Peyer's patch (tissue), 4 donors: ENCODE measurements around the gene ASNS.

Source experiments
- POLR2A ChIP-seq, 2 donors: fragments of 450-650 bp; IDR thresholded peaks; one replicate each; pipeline ENCODE4 v1.5.1; 2017; ENCODE audit warnings: antibody characterized with exemption in 2 of 2, mild to moderate bottlenecking in 2 of 2, moderate library complexity in 2 of 2
- TF ChIP-seq, protein P1 (sequence below), 6 experiments: fragments of 450-650 bp in 4 of 6; fragments of 200-600 bp in 2 of 6; sonication (generic) in 1 of 6; IDR thresholded peaks; one replicate each; pipeline ENCODE4 v1.5.1; 2017 to 2019; ENCODE audit warnings: antibody characterized with exemption in 6 of 6, mild to moderate bottlenecking in 3 of 6, moderate library complexity in 1 of 6

DNA sequence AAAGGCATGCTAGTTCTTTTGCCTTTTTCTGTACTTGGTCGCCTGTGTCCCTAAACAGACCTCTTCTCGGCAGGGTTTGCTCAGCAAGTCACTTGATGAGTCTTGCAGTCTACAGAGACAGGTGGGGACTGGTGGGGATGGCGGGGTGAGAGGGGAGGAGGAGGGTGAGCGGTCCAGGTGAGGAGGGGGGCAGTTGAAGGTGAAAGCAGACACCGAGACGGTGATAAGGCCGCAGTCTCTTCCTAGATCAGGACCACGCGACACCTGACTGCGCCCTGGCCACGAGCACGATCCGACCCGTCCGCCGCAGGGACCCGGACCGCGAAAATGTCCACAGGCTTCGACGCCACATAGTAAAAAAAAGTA lies 566 bp downstream of the ASNS start:
- TF ChIP-seq POLR2A (IDR thresholded peaks at IDR 0.05), result no peak
- TF ChIP-seq, protein P1, sequence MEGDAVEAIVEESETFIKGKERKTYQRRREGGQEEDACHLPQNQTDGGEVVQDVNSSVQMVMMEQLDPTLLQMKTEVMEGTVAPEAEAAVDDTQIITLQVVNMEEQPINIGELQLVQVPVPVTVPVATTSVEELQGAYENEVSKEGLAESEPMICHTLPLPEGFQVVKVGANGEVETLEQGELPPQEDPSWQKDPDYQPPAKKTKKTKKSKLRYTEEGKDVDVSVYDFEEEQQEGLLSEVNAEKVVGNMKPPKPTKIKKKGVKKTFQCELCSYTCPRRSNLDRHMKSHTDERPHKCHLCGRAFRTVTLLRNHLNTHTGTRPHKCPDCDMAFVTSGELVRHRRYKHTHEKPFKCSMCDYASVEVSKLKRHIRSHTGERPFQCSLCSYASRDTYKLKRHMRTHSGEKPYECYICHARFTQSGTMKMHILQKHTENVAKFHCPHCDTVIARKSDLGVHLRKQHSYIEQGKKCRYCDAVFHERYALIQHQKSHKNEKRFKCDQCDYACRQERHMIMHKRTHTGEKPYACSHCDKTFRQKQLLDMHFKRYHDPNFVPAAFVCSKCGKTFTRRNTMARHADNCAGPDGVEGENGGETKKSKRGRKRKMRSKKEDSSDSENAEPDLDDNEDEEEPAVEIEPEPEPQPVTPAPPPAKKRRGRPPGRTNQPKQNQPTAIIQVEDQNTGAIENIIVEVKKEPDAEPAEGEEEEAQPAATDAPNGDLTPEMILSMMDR (IDR thresholded peaks at IDR 0.05), result no peak
